IMR-90 (cell line): ENCODE results near the gene TSSC4. TPM values are rescaled to one million over a fixed set of nuclear protein-coding genes. Genes with fewer than 3 reads are reported as not detected.

Experiments
- ATAC-seq: fragments of 200-7000 bp; cut with Tn5 transposase; 2 replicates; pipeline ENCODE4 v1.9.1; 2020; ENCODE audit warnings: low read depth, mild to moderate bottlenecking, moderate library complexity
- BruUV-seq: library from RNA; stranded (reverse); fragments of 400-500 nt; replicated peaks from 2 replicates; lab custom pipeline; 2021; lab: Mats Ljungman, UMichigan
- CTCF ChIA-PET: fragments of 300-600 bp; formaldehyde crosslinking; extraction: SDS; loops from one replicate; lab custom pipeline; 2021; ENCODE audit warnings: antibody characterized with exemption; lab: Yijun Ruan, JAX
- POLR2A ChIA-PET: fragments of 300-600 bp; sonication (Branson Sonifier 250); formaldehyde crosslinking; loops from one replicate; lab custom pipeline; 2022; ENCODE audit warnings: antibody characterized with exemption; ENCODE audit not compliant: unreplicated experiment; lab: Charles Lee
- DNase-seq: peaks from one replicate; pipeline ENCODE4 v3.0.0; 2013
- H2AFZ ChIP-seq: replicated peaks from 2 replicates; pipeline ENCODE3; 2013; ENCODE audit warnings: low read length, mild to moderate bottlenecking; ENCODE audit not compliant: poor library complexity
- H2AK5ac ChIP-seq: 2 replicates; pipeline ENCODE4 v1.6.1; 2013; ENCODE audit warnings: low read depth, low read length, inconsistent platforms
- H2AK9ac ChIP-seq: replicated peaks from 2 replicates; pipeline ENCODE3; 2013; ENCODE audit warnings: mild to moderate bottlenecking, low read depth, low read length, moderate library complexity; ENCODE audit not compliant: poor library complexity
- H2BK120ac ChIP-seq: 2 replicates; pipeline ENCODE4 v1.6.1; 2013; ENCODE audit warnings: low read depth, low read length, inconsistent platforms
- H2BK15ac ChIP-seq: 3 replicates; pipeline ENCODE4 v1.6.1; 2013; ENCODE audit warnings: low read depth, low read length, inconsistent platforms
- H2BK20ac ChIP-seq: 2 replicates; pipeline ENCODE4 v1.6.1; 2013; ENCODE audit warnings: low read depth, mild to moderate bottlenecking, inconsistent platforms, low read length, moderate library complexity
- H2BK5ac ChIP-seq: 2 replicates; pipeline ENCODE4 v1.6.1; 2013; ENCODE audit warnings: mild to moderate bottlenecking, low read depth, low read length, inconsistent platforms; ENCODE audit not compliant: poor library complexity, severe bottlenecking
- H3K14ac ChIP-seq: replicated peaks from 2 replicates; pipeline ENCODE4 v1.6.1; 2013; ENCODE audit warnings: low read depth, low read length, inconsistent platforms
- H3K18ac ChIP-seq: 2 replicates; pipeline ENCODE4 v1.6.1; 2013; ENCODE audit warnings: low read depth, low read length, control low read depth
- H3K23ac ChIP-seq: 2 replicates; pipeline ENCODE4 v1.6.1; 2013; ENCODE audit warnings: low read depth, low read length, inconsistent platforms
- H3K27ac ChIP-seq: 2 replicates; pipeline ENCODE4 v1.5.1; 2013; ENCODE audit warnings: mild to moderate bottlenecking, control low read depth, low read length; ENCODE audit not compliant: insufficient read depth
- H3K27me3 ChIP-seq: 2 replicates; pipeline ENCODE4 v1.6.1; 2013; ENCODE audit warnings: low read length; ENCODE audit not compliant: control insufficient read depth, insufficient read depth
- H3K36me3 ChIP-seq: 2 replicates; pipeline ENCODE4 v1.6.1; 2013; ENCODE audit warnings: low read length, mixed read lengths; ENCODE audit not compliant: control insufficient read depth, insufficient read depth
- H3K4ac ChIP-seq: 2 replicates; pipeline ENCODE4 v1.6.1; 2013; ENCODE audit warnings: low read depth, low read length, inconsistent platforms
- H3K4me1 ChIP-seq: 2 replicates; pipeline ENCODE4 v1.6.1; 2013; ENCODE audit warnings: low read length, mixed read lengths; ENCODE audit not compliant: control insufficient read depth, insufficient read depth
- H3K4me2 ChIP-seq: 2 replicates; pipeline ENCODE4 v1.6.1; 2013; ENCODE audit warnings: low read depth, mild to moderate bottlenecking, control low read depth, low read length, moderate library complexity
- H3K4me3 ChIP-seq: 2 replicates; pipeline ENCODE4 v1.5.1; 2013; ENCODE audit warnings: low read depth, mild to moderate bottlenecking, control low read depth, low read length, moderate library complexity; ENCODE audit not compliant: insufficient read depth
- H3K56ac ChIP-seq: 2 replicates; pipeline ENCODE4 v1.6.1; 2013; ENCODE audit warnings: low read length, inconsistent platforms; ENCODE audit not compliant: insufficient read depth; ENCODE audit errors: extremely low read depth
- H3K79me1 ChIP-seq, 2 experiments: 2 replicates each; pipeline ENCODE4 v1.6.1; 2013; ENCODE audit warnings: low read length in 2 of 2, inconsistent platforms in 1 of 2, low read depth in 1 of 2
- H3K9ac ChIP-seq: 2 replicates; pipeline ENCODE4 v1.6.1; 2013; ENCODE audit warnings: low read depth, low read length, control low read depth
- H3K9me1 ChIP-seq: 2 replicates; pipeline ENCODE4 v1.6.1; 2013; ENCODE audit warnings: low read length, inconsistent platforms; ENCODE audit not compliant: insufficient read depth
- H3K9me3 ChIP-seq: 2 replicates; pipeline ENCODE4 v1.6.1; 2013; ENCODE audit warnings: low read length; ENCODE audit not compliant: control insufficient read depth, insufficient read depth
- H4K20me1 ChIP-seq: 2 replicates; pipeline ENCODE4 v1.6.1; 2013; ENCODE audit warnings: low read length, inconsistent platforms; ENCODE audit not compliant: insufficient read depth
- H4K5ac ChIP-seq: 2 replicates; pipeline ENCODE4 v1.6.1; 2013; ENCODE audit warnings: mild to moderate bottlenecking, low read depth, low read length, control low read depth
- H4K8ac ChIP-seq, 2 experiments: 2 replicates each; pipeline ENCODE4 v1.6.1; 2013; ENCODE audit warnings: low read depth in 2 of 2, low read length in 2 of 2, control low read depth in 1 of 2, inconsistent platforms in 1 of 2
- H4K91ac ChIP-seq: 2 replicates; pipeline ENCODE4 v1.6.1; 2013; ENCODE audit warnings: low read depth, low read length, inconsistent platforms; ENCODE audit not compliant: insufficient read depth
- BHLHE40 ChIP-seq: fragments of 150-350 bp; IDR thresholded peaks from 2 replicates; pipeline ENCODE4 v1.6.1; 2016; ENCODE audit warnings: mild to moderate bottlenecking, low read depth, low read length
- CTCF ChIP-seq: conservative IDR thresholded peaks from 2 replicates; pipeline ENCODE4 v1.5.1; 2012; ENCODE audit warnings: mild to moderate bottlenecking, low read depth, low read length, improper control_type of control experiment
- WGBS, 2 experiments: methylation state at CpG; one replicate each; pipeline versions ENCODE4 v1.1.5 to v1.1.7; 2013; ENCODE audit warnings: missing lambda C conversion rate in 2 of 2; ENCODE audit not compliant: insufficient read length in 1 of 2; ENCODE audit errors: extremely low coverage in 2 of 2; 5-methylcytosine and 5-hydroxymethylcytosine counted together
- dilution Hi-C: fragments of 300-500 bp; cut with HindIII; formaldehyde crosslinking; loops from one replicate; pipeline ENCODE4 v1.14.3; 2018; ENCODE audit warnings: low sequenced_read_pairs; ENCODE audit not compliant: unreplicated experiment
- in situ Hi-C: fragments of 300-500 bp; cut with MboI; formaldehyde crosslinking; loops from 3 replicates; pipeline ENCODE4 v1.14.3; 2019; ENCODE audit warnings: low sequenced_read_pairs, inconsistent platforms, mixed read lengths
- intact Hi-C: fragments of 100-400 bp; cut with micrococcal nuclease; formaldehyde crosslinking; loops from 2 replicates; pipeline ENCODE4 v1.10.0; 2022
- polyA plus RNA-seq, 3 experiments: library from polyadenylated mRNA; depleted of rRNA; stranded (reverse); fragments of >200 nt; gene quantifications; 2 replicates each; pipeline ENCODE4 v1.2.3, GENCODE V29; 2012; ENCODE audit warnings: low replicate concordance in 1 of 3
- total RNA-seq: library from RNA; depleted of rRNA; stranded (reverse); fragments of >200 nt; gene quantifications from 2 replicates; pipeline ENCODE4 v1.2.3, GENCODE V29; 2012

TSSC4 gene
- total and polyA plus RNA-seq, 2 of the 4 experiments (the other 2 are of a cell fraction) = 34.9 to 40.0 TPM

GRCh38 chr11:2449548-2450320 is 49.2 kb downstream of the TSSC4 start:
- Histone ChIP-seq H3K4ac (no peak overlapping the region), H3K23ac (no peak overlapping the region), H4K5ac (no peak overlapping the region), H3K14ac (no peak overlapping the region), H3K9me1 (no peaks in the 10 kb centered on the region), H3K4me1 (no peaks in the 10 kb centered on the region), H2BK15ac (no peak overlapping the region), H3K56ac (no peak overlapping the region), H3K79me1 (no peaks in the 10 kb centered on the region), H3K27me3 (peaks cover 56% of the 10 kb centered on the region), H4K20me1 (no peaks in the 10 kb centered on the region), H2AFZ (no peak overlapping the region), H2BK20ac (no peak overlapping the region), H2AK9ac (no peak overlapping the region), H2BK5ac (no peak overlapping the region), H3K36me3 (no peaks in the 10 kb centered on the region), H2AK5ac (no peak overlapping the region), H4K91ac (no peak overlapping the region), H2BK120ac (no peak overlapping the region), H3K4me3 (no peak overlapping the region), H3K9ac (no peak overlapping the region), H3K4me2 (no peak overlapping the region), H3K27ac (no peak overlapping the region), H3K9me3 (no peaks in the 10 kb centered on the region; the same call in 1 of the 2 replicates), H4K8ac (no peak overlapping the region), H3K18ac (no peak overlapping the region)
- dilution Hi-C loops (no loop called here), in situ Hi-C loops (no loop called here), intact Hi-C loops (no loop called here)
- 62% methylated on average over 21 of the region's 26 CpGs; no CpG with 5 or more reads in 1 of the 2 experiments for WGBS, 2 experiments
- POLR2A ChIA-PET = no interaction called here
- BruUV-seq = no TSS peak
- no peak for ATAC-seq
- CTCF ChIA-PET = no interaction called here
- DNase-seq = no peak
- no peak for TF ChIP-seq CTCF
- no peak for TF ChIP-seq BHLHE40
